Fibroblast of villous mesenchyme (primary cell): ENCODE measurements around the gene GPR32. TPM values are rescaled to one million over a fixed set of nuclear protein-coding genes. Genes with fewer than 3 reads are reported as not detected.
A peak's percentile ranks its signal among the peaks of the same experiment; 100 is the strongest.

Experiments
- DNase-seq: peaks from one replicate; pipeline ENCODE4 v3.0.0-alpha.2; 2010; ENCODE audit warnings: low read depth
- H3K4me3 ChIP-seq: 2 replicates; pipeline ENCODE4 v1.5.1; 2011; ENCODE audit warnings: low read depth, mild to moderate bottlenecking, low read length
- total RNA-seq: library from RNA; depleted of rRNA; stranded (reverse); fragments of >200 nt; gene quantifications from 2 replicates; pipeline ENCODE4 v1.2.3, GENCODE V29; 2012
- TF ChIP-seq, protein P1 (sequence below): IDR thresholded peaks from 2 replicates; pipeline ENCODE4 v1.5.1; 2012; ENCODE audit warnings: low read depth, mild to moderate bottlenecking, low read length; ENCODE audit not compliant: insufficient read depth

The GPR32 gene
- total RNA-seq, 1 donor, result not detected

DNA sequence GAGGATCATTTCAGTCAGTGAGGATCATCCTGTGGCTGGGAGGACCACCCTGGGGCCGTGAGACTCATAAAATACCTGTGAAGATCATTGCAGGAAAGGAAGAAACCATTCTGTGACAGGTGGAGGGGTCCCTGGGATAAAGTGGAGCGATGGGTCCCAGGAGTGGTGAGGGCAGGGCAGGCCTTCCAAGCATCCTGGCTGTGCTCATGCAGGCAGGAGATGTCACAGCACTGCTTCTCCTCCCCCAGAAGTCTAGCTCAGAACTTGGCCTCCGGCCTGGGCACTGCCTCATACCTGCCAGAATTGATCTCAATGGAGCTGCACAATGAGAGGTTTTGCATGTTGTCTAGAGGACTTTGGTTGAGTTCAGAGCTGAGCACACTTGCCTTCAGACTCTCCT is 42.2 kb downstream of the GPR32 start:
- no peak for DNase-seq
- H3K4me3 ChIP-seq, result no peak overlapping the region
- TF ChIP-seq, protein P1, sequence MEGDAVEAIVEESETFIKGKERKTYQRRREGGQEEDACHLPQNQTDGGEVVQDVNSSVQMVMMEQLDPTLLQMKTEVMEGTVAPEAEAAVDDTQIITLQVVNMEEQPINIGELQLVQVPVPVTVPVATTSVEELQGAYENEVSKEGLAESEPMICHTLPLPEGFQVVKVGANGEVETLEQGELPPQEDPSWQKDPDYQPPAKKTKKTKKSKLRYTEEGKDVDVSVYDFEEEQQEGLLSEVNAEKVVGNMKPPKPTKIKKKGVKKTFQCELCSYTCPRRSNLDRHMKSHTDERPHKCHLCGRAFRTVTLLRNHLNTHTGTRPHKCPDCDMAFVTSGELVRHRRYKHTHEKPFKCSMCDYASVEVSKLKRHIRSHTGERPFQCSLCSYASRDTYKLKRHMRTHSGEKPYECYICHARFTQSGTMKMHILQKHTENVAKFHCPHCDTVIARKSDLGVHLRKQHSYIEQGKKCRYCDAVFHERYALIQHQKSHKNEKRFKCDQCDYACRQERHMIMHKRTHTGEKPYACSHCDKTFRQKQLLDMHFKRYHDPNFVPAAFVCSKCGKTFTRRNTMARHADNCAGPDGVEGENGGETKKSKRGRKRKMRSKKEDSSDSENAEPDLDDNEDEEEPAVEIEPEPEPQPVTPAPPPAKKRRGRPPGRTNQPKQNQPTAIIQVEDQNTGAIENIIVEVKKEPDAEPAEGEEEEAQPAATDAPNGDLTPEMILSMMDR, result no peak

DNA sequence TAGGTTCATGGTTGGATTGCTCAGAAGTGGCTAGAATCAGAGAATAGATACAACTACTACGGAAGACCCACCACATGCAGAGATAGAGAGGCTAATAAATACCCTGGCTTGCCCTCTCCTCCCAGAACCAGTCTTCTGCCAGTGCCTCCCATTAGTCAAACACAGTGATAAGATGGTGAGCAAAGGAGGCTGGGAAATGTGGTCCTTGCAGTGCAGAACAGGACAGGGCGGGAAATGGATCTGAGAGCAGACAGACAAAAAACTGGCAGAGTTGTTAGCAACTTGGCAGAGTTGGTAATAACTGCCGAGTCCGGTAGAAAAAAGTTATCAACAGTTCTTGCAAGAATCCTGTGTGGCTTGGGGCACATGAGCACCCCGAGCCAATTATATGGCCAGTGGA is 44.6 kb downstream of the GPR32 start:
- H3K4me3 ChIP-seq, result no peak overlapping the region
- DNase-seq, result no peak
- TF ChIP-seq, protein P1, result no peak

DNA sequence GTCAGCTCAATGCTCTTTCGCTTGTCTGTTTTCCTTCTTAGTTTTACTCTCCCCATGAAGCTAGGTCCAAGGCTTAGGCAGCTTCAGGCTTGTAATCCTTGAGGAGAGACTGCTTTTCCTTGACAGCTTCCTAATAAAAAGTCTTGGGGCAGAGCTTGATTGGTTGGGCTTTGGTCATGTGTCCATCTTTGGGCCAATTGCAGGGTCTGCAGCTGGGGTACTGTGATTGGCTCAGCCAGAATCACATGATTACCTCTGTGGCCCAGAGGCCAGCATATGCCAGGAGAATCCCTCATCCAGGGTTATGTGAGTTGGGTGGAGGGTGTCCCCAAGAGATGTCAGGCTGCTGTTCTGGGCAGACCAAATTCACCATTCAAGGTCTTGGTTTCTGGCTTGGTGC is 45.2 kb downstream of the GPR32 start:
- TF ChIP-seq, protein P1, result no peak
- H3K4me3 ChIP-seq, result no peak overlapping the region
- DNase-seq, result no peak

DNA sequence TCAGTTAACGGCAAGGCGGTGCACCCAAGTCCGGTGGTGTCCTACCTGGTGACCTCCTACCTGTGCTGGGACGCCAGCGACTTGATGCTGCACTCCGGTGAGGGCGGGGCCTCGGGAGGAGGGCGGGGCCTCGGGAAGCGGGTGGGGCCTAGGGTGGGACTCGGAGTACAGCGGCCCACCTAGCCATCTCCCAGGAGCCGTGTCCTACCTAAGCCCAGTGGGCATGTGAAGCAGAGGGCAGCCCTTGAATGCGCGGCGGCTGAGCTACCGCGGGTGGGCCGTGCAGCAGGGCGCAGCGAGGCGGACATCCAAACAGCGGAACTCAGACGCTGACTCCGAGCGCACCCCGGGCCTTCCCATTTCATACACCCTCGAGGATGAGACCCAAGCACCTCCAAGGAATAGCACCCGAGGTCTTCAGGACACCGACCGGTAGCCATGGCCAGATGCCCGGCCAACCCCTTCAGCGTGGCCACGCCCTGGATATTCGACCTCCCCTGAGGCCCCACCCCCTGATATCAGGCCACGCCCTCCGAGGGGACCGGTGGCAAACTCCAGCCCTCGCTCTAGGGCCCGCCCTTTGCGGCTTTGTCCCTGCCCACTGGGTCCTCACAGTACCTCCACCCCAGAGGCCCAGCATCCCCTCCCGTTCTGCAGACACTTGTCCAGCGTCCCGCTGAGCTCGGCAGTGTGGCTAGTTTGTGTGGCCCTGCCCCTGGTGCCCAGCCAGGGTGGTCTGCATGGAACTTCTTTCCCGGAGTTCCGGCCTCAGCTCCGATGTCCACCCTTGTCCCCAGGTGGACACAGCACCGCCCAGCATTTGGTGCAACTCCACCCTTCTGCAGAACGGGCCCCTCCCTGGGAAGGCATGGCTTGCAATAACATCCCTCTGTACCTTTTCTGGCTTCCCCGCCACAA is 47.9 kb downstream of the GPR32 start:
- TF ChIP-seq, protein P1, result no peak
- H3K4me3 ChIP-seq, result peak overlapping the region; percentile 58
- peak; percentile 12 for DNase-seq

DNA sequence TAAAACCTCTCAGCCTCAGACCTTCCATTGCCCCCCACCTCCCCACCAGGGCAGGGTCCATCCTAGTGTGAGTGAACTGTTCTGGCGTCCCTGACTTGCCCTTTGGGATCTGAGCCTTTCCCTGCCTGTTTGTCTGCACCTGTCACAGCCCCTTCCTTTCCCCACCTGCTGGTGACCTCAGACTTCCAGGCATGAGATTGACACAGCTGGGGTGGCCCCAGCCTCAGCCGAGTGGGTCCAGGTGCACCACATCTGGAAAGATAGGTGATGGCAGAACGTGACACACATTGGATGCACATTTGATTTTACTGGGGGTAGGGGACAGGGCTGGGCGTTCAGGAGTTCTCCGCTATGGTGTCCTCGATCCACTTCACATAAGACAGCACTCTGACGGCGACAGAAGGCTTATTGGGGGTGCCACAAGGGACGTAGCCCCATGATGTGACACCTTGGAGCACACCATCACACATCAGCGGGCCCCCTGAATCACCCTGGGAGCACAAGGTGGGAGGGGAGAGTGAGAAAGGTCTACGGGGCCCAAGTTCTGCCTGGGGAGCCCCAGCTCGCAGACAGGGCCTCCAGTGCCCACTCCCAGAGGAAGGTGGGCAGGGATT is 48.7 kb downstream of the GPR32 start:
- TF ChIP-seq, protein P1, result no peak
- no peak for DNase-seq
- no peak overlapping the region for H3K4me3 ChIP-seq

DNA sequence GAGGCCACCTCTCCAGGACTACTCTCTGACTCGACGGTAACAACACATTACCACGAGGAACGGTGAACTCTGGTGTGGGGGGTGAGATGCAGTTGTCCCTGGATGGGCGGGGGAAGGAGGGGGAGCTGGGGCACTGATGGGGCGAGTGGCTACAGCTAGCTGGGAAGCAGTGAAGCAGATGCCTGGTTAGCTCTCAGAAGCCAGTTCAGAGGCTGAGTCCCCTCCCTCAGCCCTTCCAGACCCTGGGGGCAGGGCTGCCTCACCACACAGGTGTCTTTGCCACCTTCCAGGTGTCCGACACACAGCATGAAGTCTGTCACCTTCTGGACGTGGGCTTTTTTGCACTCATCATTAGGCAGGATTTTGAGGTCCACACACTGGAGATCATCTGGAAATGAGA is 49.4 kb downstream of the GPR32 start:
- TF ChIP-seq, protein P1, result no peak
- DNase-seq, result no peak
- H3K4me3 ChIP-seq, result no peak overlapping the region

DNA sequence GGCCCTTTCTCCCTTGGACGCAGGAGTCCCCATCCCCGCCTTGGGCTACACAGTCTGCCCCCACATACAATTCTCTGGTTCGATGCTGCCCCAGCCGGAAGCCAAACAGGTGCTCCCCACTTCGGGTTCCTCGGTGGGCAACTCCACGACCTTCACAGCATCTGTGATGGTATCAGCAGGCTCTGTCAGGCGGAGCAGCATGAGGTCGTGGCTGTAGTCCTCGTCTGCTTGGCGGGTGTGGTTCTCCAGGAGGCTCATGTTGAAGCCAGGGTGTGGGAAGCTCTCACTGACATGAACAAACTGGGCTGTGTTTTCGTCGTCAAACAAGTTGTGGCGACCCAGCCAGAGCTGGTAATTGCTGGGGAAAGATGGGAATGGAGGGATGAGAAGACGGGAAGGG is 49.8 kb downstream of the GPR32 start:
- DNase-seq, result no peak

More for the DNA sequence above, 49.8 kb downstream of the GPR32 start:
- TF ChIP-seq, protein P1, result no peak
- no peak overlapping the region for H3K4me3 ChIP-seq
